Retinal pigment epithelial cell (primary cell): Measurements from ENCODE around the gene GSTT4.
"Not testable (repeated sequence)": the region's sequence is repeated elsewhere in the genome, so short reads cannot be mapped to it uniquely, and the experiment has no call there.

Experiments
- DNase-seq: peaks from one replicate; pipeline ENCODE4 v3.0.0-alpha.2; 2010; ENCODE audit warnings: low read depth
- H3K4me3 ChIP-seq: 2 replicates; pipeline ENCODE4 v1.5.1; 2011; ENCODE audit warnings: mild to moderate bottlenecking, low read length, control low read depth, moderate library complexity
- TF ChIP-seq, protein P1 (sequence below): conservative IDR thresholded peaks from 2 replicates; pipeline ENCODE4 v1.5.1; 2011; ENCODE audit warnings: low read depth, low read length, control low read depth, inconsistent platforms

Gene GSTT4

DNA sequence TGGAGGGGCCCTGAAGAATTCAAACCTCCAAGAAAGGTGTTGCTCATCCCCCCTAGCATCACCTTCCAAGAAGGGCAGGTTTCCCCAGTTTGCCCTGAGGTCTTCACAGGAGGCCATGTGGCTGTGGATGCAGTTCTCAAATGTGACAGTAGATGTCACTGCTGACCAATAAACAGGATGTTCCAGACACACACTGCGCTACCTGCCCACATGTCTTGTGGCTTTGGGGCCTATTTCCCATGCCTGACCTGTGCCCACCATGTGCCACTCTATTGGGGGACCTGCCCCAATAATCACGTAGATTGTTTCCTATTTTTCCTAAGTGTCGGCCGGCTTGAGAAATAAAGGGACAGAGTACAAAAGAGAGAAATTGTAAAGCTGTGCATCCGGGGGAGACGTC, 20.8 kb downstream of the GSTT4 start:
- no peak overlapping the region for H3K4me3 ChIP-seq
- DNase-seq = no peak
- TF ChIP-seq, protein P1, sequence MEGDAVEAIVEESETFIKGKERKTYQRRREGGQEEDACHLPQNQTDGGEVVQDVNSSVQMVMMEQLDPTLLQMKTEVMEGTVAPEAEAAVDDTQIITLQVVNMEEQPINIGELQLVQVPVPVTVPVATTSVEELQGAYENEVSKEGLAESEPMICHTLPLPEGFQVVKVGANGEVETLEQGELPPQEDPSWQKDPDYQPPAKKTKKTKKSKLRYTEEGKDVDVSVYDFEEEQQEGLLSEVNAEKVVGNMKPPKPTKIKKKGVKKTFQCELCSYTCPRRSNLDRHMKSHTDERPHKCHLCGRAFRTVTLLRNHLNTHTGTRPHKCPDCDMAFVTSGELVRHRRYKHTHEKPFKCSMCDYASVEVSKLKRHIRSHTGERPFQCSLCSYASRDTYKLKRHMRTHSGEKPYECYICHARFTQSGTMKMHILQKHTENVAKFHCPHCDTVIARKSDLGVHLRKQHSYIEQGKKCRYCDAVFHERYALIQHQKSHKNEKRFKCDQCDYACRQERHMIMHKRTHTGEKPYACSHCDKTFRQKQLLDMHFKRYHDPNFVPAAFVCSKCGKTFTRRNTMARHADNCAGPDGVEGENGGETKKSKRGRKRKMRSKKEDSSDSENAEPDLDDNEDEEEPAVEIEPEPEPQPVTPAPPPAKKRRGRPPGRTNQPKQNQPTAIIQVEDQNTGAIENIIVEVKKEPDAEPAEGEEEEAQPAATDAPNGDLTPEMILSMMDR = peak; percentile 57

DNA sequence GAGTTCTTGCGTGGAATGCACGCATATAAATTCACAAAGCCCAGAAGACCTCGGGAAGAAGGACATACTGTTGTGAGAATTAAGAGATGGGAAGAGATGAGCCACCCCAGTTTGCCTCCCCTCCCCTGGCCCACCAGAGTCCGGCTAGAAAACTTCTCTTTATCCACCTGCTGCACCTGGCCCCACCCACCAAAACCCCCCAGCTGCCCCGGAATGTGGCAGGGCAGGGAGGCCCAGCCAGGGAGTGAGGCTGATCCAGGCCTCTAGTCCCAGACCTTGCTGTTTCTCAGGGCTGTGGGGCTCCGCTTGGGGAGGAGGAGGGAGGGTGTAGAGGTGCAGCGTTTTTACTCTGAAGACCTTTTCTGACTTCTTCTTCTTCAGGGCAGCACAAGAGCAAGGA, 24.7 kb downstream of the GSTT4 start:
- not testable (repeated sequence) for DNase-seq, H3K4me3 ChIP-seq

DNA sequence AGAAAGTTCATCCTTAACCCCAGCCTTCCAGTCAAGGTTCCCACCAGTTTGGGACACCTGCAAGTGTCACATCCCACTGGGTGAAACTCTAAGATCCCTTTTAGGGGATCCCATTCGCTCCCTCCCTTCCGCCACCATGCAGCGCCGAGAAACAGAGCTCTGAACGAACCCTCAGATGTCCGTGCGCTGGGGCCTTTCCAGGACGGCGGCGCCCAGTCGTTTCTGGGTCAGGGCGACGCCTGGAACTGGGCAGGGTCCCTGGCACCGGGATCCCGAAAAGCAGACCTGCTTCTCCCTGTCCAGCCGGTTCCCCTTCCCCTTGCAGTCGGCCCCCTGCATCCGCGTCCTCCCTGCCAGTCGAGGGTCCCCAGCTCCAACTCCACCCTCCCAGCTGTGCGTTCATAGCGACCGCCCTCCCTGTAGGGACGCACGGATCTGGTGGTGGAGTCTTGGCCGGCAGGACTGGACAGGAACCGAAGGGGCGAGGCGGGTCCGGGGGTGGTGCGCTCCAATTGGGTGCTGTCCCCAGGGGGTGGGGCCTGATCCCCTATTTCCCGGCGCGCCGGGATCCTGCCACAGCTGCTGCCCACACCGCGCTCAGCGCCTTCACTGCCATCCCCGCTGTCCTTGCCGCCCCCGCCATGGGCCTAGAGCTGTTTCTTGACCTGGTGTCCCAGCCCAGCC, 25.6 kb downstream of the GSTT4 start, which contains the start of gene GSTT2:
GSTT2 (plus strand) TSS at position 578 of the 684 bp plus-strand sequence.
- H3K4me3 ChIP-seq, DNase-seq: not testable (repeated sequence)

DNA sequence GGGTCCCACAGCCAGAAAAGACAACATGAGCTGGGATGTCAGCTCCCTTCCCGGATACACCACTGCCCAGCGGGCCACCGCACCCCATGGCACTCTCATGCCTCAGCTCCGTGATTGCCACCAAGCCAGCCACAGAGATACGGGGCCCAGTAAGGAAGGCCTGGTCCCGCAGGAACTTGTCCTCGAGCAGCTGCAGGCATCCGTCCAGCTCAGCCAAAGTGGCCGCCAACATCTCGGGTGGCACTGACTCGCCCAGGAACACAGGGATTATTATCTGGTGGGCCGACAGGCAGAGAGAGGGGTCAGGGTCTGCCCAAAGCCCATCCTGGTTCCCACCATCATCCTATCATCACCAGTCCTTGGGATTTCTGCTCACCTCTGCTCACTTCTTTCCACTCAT, 27.9 kb downstream of the GSTT4 start:
- not testable (repeated sequence) for DNase-seq, H3K4me3 ChIP-seq

DNA sequence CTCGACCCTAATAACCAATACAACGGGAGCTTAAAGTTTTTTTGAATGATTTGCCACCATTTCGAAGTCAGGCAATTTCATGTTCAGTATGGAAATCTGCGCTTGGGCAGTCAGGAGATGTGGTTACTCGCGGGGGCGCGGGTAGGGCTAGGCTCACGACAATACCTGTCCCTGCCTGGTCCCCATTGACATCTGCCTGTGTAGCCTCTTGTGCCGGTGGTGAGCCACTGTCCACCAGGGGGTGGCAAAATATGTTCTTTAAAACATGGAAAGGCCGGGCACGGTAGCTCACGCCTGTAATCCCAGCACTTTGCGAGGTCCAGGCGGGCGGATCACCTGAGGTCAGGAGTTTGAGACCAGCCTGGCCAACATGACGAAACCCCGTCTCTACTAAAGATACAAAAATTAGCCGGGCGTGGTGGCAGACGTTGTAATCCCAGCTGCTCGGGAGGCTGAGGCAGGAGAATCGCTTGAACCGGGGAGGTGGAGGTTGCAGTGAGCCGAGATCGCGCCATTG, 30.4 kb downstream of the GSTT4 start:
- not testable (repeated sequence) for DNase-seq, H3K4me3 ChIP-seq

DNA sequence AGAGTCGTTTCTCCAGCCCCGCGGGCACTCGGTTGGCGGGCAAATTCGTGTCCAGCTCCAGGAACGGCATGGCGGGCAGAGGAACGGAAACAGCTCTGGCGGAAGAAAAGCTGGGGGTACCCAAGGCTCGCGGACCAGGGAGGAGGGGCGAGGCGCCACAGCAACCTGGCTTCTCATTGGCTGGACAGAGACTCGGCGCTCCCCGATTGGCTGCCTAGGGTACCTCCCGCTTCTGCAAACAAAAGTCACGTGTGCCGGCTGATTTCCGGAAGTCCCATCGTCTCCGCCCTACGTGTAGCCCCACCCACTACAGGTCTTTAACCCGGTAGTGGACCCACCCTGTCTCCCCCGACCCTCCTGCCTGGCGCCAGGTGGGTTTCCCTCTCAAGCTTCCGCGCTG, 30.9 kb downstream of the GSTT4 start, which contains the start of gene DDT:
DDT (minus strand) TSS at position 97 of the 400 bp plus-strand sequence; CDS start at position 70, 27 bp downstream.
- not testable (repeated sequence) for H3K4me3 ChIP-seq, DNase-seq

DNA sequence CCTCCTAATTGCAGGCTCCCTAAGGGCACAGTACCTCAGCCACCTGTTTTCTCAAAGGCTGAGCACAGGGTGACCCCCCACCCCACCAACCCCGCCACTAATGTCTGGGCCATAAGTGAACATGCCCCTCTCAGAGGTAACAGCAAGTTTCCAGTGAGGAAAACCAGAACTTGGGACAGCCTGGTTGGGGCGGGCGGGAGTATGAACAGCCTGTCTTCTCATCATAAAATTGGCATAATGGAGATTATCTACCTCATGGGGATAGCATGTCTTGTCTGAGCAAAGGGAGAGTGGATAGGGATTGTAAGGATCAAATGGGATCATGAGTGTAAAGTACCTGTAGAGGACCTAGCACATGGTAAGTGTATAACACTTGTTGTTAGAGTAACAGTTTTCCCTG, 33.3 kb downstream of the GSTT4 start:
- H3K4me3 ChIP-seq, DNase-seq: not testable (repeated sequence)

DNA sequence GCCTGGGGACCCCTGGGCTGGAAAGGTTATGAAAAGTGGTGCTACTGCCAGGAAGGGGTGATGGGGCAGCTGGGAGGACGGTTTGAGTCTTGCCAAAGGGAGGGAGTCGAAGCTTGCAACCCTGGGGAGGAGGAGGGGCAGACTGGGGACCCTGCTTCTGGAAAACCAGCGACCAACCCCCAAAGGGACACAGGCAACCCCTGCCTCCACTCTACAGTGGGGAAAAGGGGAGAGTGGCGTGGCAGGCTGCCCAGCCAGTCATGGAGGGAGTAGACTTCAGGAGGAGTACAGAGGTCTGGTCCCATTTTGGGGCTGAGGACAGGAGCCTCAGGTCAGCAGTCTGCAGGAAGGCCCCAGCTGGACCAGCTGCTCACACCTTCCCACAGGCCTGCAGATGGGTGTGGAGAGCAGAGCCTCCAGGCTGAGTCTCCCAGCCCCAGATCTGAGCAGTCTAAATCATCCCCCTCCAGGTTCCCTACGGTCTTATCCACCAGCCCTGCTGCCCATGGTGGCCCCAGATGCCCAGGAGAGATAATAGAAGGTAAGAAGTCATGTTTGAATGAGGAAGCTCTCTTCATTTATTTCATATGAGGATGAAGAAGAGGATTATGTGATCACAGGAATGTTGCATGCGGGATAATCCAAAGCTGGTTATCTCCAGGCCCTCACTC, 34.3 kb downstream of the GSTT4 start:
- no peak overlapping the region for H3K4me3 ChIP-seq
- no peak for DNase-seq
- TF ChIP-seq, protein P1 = no peak

DNA sequence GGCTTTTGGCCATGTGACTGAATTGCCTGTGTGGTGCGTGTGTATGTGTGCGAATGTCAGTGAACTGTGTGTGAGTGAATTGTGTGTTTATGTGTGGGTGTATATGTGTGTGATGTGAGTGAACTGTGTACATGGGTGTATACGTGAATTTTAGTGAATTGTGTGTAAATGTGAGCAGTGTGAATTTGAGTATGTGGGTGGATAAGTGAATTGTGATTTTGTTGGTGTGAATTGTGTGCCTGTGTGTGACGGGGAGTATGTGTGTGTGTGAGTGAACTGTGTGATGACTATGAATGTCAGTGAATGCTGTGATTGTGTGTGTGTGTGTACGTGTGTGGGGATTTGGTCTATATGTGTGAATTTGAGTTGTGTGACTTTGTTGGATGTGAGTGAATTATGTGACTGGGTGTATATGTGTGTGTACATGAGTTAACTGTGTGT, 35.0 kb downstream of the GSTT4 start:
- H3K4me3 ChIP-seq = no peak overlapping the region
- no peak for DNase-seq
- TF ChIP-seq, protein P1 = no peak

DNA sequence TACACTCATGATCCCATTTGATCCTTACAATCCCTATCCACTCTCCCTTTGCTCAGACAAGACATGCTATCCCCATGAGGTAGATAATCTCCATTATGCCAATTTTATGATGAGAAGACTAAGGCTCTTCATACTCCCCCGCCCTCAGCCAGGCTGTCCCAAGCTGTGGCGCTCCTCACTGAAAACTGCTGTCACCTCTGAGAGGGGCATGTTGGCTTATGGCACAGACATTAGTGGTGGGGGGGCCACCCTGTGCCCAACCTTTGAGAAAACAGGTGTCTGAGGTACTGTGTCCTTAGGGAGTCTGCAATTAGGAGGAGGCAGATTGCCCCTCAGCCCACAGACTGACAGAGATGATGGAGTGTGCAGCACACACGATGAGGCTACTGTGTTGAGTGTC, 36.2 kb downstream of the GSTT4 start:
- TF ChIP-seq, protein P1 = no peak
- H3K4me3 ChIP-seq = no peak overlapping the region
- no peak for DNase-seq

DNA sequence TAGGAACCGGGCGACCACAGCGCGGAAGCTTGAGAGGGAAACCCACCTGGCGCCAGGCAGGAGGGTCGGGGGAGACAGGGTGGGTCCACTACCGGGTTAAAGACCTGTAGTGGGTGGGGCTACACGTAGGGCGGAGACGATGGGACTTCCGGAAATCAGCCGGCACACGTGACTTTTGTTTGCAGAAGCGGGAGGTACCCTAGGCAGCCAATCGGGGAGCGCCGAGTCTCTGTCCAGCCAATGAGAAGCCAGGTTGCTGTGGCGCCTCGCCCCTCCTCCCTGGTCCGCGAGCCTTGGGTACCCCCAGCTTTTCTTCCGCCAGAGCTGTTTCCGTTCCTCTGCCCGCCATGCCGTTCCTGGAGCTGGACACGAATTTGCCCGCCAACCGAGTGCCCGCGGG, 38.7 kb downstream of the GSTT4 start, which contains the start of gene DDTL:
DDTL (plus strand) TSS at position 321 of the 400 bp plus-strand sequence; CDS start at position 348, 27 bp downstream.
- H3K4me3 ChIP-seq, DNase-seq: not testable (repeated sequence)

DNA sequence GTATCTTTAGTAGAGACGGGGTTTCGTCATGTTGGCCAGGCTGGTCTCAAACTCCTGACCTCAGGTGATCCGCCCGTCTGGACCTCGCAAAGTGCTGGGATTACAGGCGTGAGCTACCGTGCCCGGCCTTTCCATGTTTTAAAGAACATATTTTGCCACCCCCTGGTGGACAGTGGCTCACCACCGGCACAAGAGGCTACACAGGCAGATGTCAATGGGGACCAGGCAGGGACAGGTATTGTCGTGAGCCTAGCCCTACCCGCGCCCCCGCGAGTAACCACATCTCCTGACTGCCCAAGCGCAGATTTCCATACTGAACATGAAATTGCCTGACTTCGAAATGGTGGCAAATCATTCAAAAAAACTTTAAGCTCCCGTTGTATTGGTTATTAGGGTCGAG, 39.2 kb downstream of the GSTT4 start:
- not testable (repeated sequence) for DNase-seq, H3K4me3 ChIP-seq

DNA sequence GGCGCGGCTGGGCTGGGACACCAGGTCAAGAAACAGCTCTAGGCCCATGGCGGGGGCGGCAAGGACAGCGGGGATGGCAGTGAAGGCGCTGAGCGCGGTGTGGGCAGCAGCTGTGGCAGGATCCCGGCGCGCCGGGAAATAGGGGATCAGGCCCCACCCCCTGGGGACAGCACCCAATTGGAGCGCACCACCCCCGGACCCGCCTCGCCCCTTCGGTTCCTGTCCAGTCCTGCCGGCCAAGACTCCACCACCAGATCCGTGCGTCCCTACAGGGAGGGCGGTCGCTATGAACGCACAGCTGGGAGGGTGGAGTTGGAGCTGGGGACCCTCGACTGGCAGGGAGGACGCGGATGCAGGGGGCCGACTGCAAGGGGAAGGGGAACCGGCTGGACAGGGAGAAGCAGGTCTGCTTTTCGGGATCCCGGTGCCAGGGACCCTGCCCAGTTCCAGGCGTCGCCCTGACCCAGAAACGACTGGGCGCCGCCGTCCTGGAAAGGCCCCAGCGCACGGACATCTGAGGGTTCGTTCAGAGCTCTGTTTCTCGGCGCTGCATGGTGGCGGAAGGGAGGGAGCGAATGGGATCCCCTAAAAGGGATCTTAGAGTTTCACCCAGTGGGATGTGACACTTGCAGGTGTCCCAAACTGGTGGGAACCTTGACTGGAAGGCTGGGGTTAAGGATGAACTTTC, 44.0 kb downstream of the GSTT4 start, which contains the start of gene GSTT2B:
GSTT2B (minus strand) TSS at position 112 of the 688 bp plus-strand sequence; CDS start at position 48, 64 bp downstream.
- DNase-seq = not testable (repeated sequence)
- H3K4me3 ChIP-seq = peak within 1 kb of the TSS; percentile 22
